Measurements from ENCODE around the gene MCC.

GRCh38 chr5:113156271-113156877, 331.9 kb downstream of the MCC start:
- TF ChIP-seq POLR2AphosphoS5 (IDR thresholded peaks at IDR 0.05; ENCODE audit: low read depth, low read length), result no peak
- TF ChIP-seq POLR2A (IDR thresholded peaks at IDR 0.05; ENCODE audit: low read depth, low read length), result no peak
- no peak for TF ChIP-seq SPI1 (IDR thresholded peaks at IDR 0.05; ENCODE audit: low read depth, low read length)

Data from GM12891 (cell line).